ENCODE measurements around the gene KIAA1671. TPM values are rescaled to one million over a fixed set of nuclear protein-coding genes. Genes with fewer than 3 reads are reported as not detected.
A peak's percentile ranks its signal among the peaks of the same experiment; 100 is the strongest.

KIAA1671 gene
- total RNA-seq, 6 donors from 2014 or later, result 30.9 to 57.7 (median 42.1) TPM

DNA sequence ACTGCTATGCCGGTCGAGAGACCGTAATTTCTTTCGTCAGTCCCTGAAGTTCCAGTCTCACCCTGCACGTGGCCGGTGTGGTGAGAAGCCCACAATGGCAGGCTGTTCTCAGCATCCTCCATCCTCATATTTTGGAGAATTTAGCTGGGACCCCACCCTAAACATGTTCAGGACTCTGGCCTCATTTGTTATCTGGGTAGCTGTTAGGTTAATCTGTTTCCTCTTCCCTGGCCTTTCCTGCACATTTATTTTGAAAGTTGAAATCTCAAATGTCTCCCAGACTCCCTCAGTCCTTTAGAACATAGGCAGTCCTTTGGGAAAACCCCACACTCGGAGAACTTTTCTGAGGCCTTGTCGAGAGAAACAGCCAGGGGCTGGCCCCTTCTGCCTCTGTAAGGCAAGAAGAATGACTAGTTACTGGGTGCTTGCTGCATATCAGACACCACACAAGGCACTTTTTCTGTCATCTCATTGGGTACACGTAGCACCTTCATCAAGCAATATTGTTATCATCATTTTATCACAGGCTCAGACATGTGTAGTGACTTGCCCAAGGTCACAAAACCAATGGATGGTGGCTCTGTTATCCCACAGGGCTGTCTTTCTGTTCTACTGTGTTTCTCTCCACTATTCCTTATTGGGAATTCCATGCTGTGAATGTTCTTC lies 137.8 kb downstream of the KIAA1671 start:
- Histone ChIP-seq H3K4me1 (peaks cover 4 to 23% (median 15%) of the 10 kb centered on the region in 4 donors), H3K27ac (peak overlapping the region in 2 of 4 donors; percentile 5 to 12), H3K27me3 (no peaks in the 10 kb centered on the region), H3K36me3 (no peaks in the 10 kb centered on the region), H3K4me3 (no peak overlapping the region), H3K9me3 (no peaks in the 10 kb centered on the region)
- DNase-seq, result no peak
- 77 to 83% methylated on average over 9 of the region's 9 CpGs for WGBS, 2 donors
- TF ChIP-seq POLR2AphosphoS5 (IDR thresholded peaks at IDR 0.05) (no peak), EP300 (IDR thresholded peaks at IDR 0.05) (no peak), POLR2A (IDR thresholded peaks at IDR 0.05) (no peak)
- TF ChIP-seq, protein P1, sequence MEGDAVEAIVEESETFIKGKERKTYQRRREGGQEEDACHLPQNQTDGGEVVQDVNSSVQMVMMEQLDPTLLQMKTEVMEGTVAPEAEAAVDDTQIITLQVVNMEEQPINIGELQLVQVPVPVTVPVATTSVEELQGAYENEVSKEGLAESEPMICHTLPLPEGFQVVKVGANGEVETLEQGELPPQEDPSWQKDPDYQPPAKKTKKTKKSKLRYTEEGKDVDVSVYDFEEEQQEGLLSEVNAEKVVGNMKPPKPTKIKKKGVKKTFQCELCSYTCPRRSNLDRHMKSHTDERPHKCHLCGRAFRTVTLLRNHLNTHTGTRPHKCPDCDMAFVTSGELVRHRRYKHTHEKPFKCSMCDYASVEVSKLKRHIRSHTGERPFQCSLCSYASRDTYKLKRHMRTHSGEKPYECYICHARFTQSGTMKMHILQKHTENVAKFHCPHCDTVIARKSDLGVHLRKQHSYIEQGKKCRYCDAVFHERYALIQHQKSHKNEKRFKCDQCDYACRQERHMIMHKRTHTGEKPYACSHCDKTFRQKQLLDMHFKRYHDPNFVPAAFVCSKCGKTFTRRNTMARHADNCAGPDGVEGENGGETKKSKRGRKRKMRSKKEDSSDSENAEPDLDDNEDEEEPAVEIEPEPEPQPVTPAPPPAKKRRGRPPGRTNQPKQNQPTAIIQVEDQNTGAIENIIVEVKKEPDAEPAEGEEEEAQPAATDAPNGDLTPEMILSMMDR (IDR thresholded peaks at IDR 0.05), result no peak
- no peak for ATAC-seq (ENCODE audit: low FRiP score in 2 of 2)

- no peak overlapping the region for H3K27ac ChIP-seq
- no peaks in the 10 kb centered on the region for H3K36me3 ChIP-seq
- TF ChIP-seq POLR2A (IDR thresholded peaks at IDR 0.05), result no peak
- TF ChIP-seq POLR2AphosphoS5 (IDR thresholded peaks at IDR 0.05), result no peak
- TF ChIP-seq, protein P1 (IDR thresholded peaks at IDR 0.05), result no peak
- no peak for TF ChIP-seq EP300 (IDR thresholded peaks at IDR 0.05)
- no peaks in the 10 kb centered on the region for H3K27me3 ChIP-seq
- 92 to 98% methylated on average over 9 of the region's 9 CpGs for WGBS, 2 donors
- no peaks in the 10 kb centered on the region for H3K9me3 ChIP-seq
- ATAC-seq (ENCODE audit: low FRiP score in 2 of 2), result no peak
- no peak overlapping the region for H3K4me3 ChIP-seq
- no peak for DNase-seq
- peaks cover 0 to 16% (median 9%) of the 10 kb centered on the region in 4 donors for H3K4me1 ChIP-seq
Measured at GRCh38 chr22:25091458-25091857, 138.9 kb downstream of the KIAA1671 start.

DNA sequence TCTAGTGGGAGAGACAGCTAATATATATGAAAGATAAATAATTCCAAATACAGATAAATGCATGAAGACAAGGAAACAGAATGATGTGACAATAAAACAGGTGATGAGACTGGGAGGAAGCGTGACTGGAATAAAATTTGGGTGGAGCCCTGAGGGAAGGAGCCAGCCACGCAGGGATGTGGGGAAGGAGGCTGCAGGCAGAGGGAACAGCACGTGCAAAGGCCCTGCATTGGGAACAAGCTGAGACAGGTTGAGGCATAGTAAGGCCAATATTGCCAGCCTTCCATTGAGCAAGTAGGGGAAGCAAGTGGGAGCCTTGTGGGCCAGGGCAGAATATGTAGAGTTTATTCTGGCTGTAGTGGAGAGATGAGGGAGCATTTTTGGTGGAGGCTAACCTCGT lies 139.6 kb downstream of the KIAA1671 start:
- 88 to 92% methylated on average over 4 of the region's 4 CpGs for WGBS, 2 donors
- Histone ChIP-seq H3K27me3 (no peaks in the 10 kb centered on the region), H3K4me1 (peaks cover 0 to 14% (median 4%) of the 10 kb centered on the region in 4 donors), H3K4me3 (no peak overlapping the region), H3K27ac (no peak overlapping the region), H3K9me3 (no peaks in the 10 kb centered on the region), H3K36me3 (no peaks in the 10 kb centered on the region)
- TF ChIP-seq POLR2AphosphoS5 (IDR thresholded peaks at IDR 0.05) (no peak), EP300 (IDR thresholded peaks at IDR 0.05) (no peak), POLR2A (IDR thresholded peaks at IDR 0.05) (no peak)
- TF ChIP-seq, protein P1 (IDR thresholded peaks at IDR 0.05), result no peak
- DNase-seq (no peak), ATAC-seq (ENCODE audit: low FRiP score in 2 of 2) (no peak)

DNA sequence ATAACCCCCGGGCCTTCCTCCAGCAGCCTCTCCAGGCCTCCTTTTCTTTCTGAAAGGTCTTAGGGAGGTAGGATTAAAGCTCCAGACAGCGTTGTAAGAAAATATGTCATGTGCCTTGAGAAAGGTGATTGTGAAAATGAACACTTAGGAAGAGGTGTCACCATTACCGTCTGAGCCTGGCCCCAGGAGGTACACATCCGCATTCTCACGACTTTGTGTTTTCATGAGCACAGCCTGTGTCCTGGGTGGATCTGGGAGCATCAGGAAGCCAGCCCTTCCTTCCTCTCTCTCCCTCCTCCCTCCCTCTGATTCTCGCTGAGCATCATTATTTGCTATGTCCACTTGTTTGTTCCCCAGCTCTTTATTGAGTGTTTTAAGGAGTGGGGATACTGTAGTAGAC lies 142.1 kb downstream of the KIAA1671 start:
- Histone ChIP-seq H3K9me3 (no peaks in the 10 kb centered on the region), H3K27ac (peak overlapping the region in 2 of 4 donors; percentile 27 to 57), H3K4me3 (no peak overlapping the region), H3K27me3 (no peaks in the 10 kb centered on the region), H3K36me3 (no peaks in the 10 kb centered on the region), H3K4me1 (peaks cover 0 to 14% (median 3%) of the 10 kb centered on the region in 4 donors)
- TF ChIP-seq, protein P1 (IDR thresholded peaks at IDR 0.05), result no peak
- no peak for TF ChIP-seq POLR2A (IDR thresholded peaks at IDR 0.05)
- no peak for TF ChIP-seq POLR2AphosphoS5 (IDR thresholded peaks at IDR 0.05)
- no peak for TF ChIP-seq EP300 (IDR thresholded peaks at IDR 0.05)
- WGBS, 2 donors, result 57 to 62% methylated on average over 6 of the region's 6 CpGs
- ATAC-seq (ENCODE audit: low FRiP score in 2 of 2), result no peak
- no peak for DNase-seq

DNA sequence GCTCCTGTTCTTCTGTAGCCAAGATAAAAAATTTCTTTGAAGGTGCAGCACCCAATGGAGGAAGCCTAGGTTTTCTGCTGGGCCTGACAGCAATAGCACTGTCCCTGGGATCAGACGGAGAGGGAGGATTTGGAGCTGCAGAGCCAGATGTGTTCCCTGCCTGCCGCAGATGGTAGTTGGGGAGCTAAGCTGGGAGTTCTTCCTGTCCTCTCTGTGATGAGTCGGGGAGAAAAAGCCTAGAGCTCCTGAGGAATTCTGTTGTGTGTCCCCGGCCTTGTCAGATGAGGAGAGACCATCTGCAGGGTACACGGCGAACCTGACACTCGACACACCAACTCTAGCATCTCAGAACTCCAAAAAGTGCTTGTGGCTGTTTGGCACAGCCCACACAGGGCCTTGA lies 143.4 kb downstream of the KIAA1671 start:
- WGBS, 2 donors, result 88 to 93% methylated on average over 7 of the region's 7 CpGs
- Histone ChIP-seq H3K4me3 (no peak overlapping the region), H3K27me3 (no peaks in the 10 kb centered on the region), H3K27ac (no peak overlapping the region), H3K36me3 (no peaks in the 10 kb centered on the region), H3K4me1 (peaks cover 0 to 10% (median 2%) of the 10 kb centered on the region in 4 donors), H3K9me3 (no peaks in the 10 kb centered on the region)
- TF ChIP-seq POLR2A (IDR thresholded peaks at IDR 0.05) (no peak), EP300 (IDR thresholded peaks at IDR 0.05) (no peak), POLR2AphosphoS5 (IDR thresholded peaks at IDR 0.05) (no peak)
- TF ChIP-seq, protein P1 (IDR thresholded peaks at IDR 0.05), result no peak
- ATAC-seq (ENCODE audit: low FRiP score in 2 of 2) (no peak), DNase-seq (no peak)
